HepG2 (cell line): ENCODE results near the gene HSD3B7. TPM values are rescaled to one million over a fixed set of nuclear protein-coding genes. Genes with fewer than 3 reads are reported as not detected.
A peak's percentile ranks its signal among the peaks of the same experiment; 100 is the strongest.

Experiments
- ARID2 ChIP-seq: sonication (generic); formaldehyde crosslinking; IDR thresholded peaks from 2 replicates; pipeline ENCODE4 v1.8.1; 2022; ENCODE audit warnings: mild to moderate bottlenecking, missing genetic modification reagents, borderline replicate concordance
- FLYWCH1 ChIP-seq: sonication (generic); formaldehyde crosslinking; IDR thresholded peaks from 2 replicates; pipeline ENCODE4 v1.8.1; 2023; ENCODE audit warnings: mild to moderate bottlenecking, missing genetic modification reagents
- HMG20B ChIP-seq: conservative IDR thresholded peaks from 2 replicates; pipeline ENCODE4 v1.6.1; 2016; ENCODE audit warnings: missing genetic modification reagents, missing compliant biosample characterization
- HOXA7 ChIP-seq: sonication (generic); formaldehyde crosslinking; IDR thresholded peaks from 2 replicates; pipeline ENCODE4 v1.8.1; 2022; ENCODE audit warnings: mild to moderate bottlenecking, missing genetic modification reagents, moderate library complexity
- IKZF1 ChIP-seq: fragments of 450-650 bp; IDR thresholded peaks from 2 replicates; pipeline ENCODE4 v1.7.1; 2016
- KDM6A ChIP-seq: IDR thresholded peaks from 2 replicates; pipeline ENCODE4 v1.6.1; 2016; ENCODE audit warnings: low read depth
- MED8 ChIP-seq: sonication (generic); formaldehyde crosslinking; IDR thresholded peaks from 2 replicates; pipeline ENCODE4 v1.8.1; 2023; ENCODE audit warnings: mild to moderate bottlenecking, missing genetic modification reagents; ENCODE audit not compliant: insufficient replicate concordance
- MEIS1 ChIP-seq: sonication (generic); formaldehyde crosslinking; IDR thresholded peaks from 2 replicates; pipeline ENCODE4 v1.9.0; 2021; ENCODE audit warnings: mild to moderate bottlenecking, missing genetic modification reagents, moderate library complexity, borderline replicate concordance
- PLSCR1 ChIP-seq: sonication (generic); formaldehyde crosslinking; IDR thresholded peaks from 2 replicates; pipeline ENCODE4 v1.5.0; 2020; ENCODE audit warnings: missing genetic modification reagents, mild to moderate bottlenecking, borderline replicate concordance
- RAD51 ChIP-seq: fragments of 450-650 bp; IDR thresholded peaks from 2 replicates; pipeline ENCODE4 v1.6.1; 2016; ENCODE audit warnings: borderline replicate concordance
- RARA ChIP-seq: IDR thresholded peaks from 2 replicates; pipeline ENCODE4 v1.6.1; 2016; ENCODE audit warnings: missing genetic modification reagents, missing compliant biosample characterization
- SNAPC5 ChIP-seq: sonication (generic); formaldehyde crosslinking; IDR thresholded peaks from 2 replicates; pipeline ENCODE4 v1.8.1; 2023; ENCODE audit warnings: mild to moderate bottlenecking, missing genetic modification reagents, borderline replicate concordance
- STAT6 ChIP-seq: sonication (generic); formaldehyde crosslinking; IDR thresholded peaks from 2 replicates; pipeline ENCODE4 v1.4.0; 2020; ENCODE audit warnings: missing genetic modification reagents, mild to moderate bottlenecking, borderline replicate concordance
- TAF15 ChIP-seq: fragments of 200-400 bp; formaldehyde crosslinking; IDR thresholded peaks from one replicate; pipeline ENCODE4 v1.6.1; 2018; ENCODE audit warnings: mild to moderate bottlenecking, low read depth, low read length; ENCODE audit not compliant: poor library complexity, severe bottlenecking
- TBX3 ChIP-seq: fragments of 450-650 bp; IDR thresholded peaks from 2 replicates; pipeline ENCODE4 v1.6.1; 2017; ENCODE audit warnings: antibody characterized with exemption, mild to moderate bottlenecking, inconsistent platforms, borderline replicate concordance
- TFDP2 ChIP-seq: sonication (generic); formaldehyde crosslinking; IDR thresholded peaks from 2 replicates; pipeline ENCODE4 v1.4.0; 2020; ENCODE audit warnings: missing genetic modification reagents
- TFE3 ChIP-seq: IDR thresholded peaks from 2 replicates; pipeline ENCODE4 v1.6.1; 2016
- ZNF546 ChIP-seq: sonication (generic); formaldehyde crosslinking; conservative IDR thresholded peaks from 2 replicates; pipeline ENCODE4 v1.8.1; 2023; ENCODE audit warnings: mild to moderate bottlenecking, missing genetic modification reagents
- ZNF547 ChIP-seq: sonication (generic); formaldehyde crosslinking; IDR thresholded peaks from 2 replicates; pipeline ENCODE4 v1.5.1; 2020; ENCODE audit warnings: mild to moderate bottlenecking, missing genetic modification reagents
- ZNF740 ChIP-seq: sonication (generic); formaldehyde crosslinking; IDR thresholded peaks from 2 replicates; pipeline ENCODE4 v1.4.0; 2020; ENCODE audit warnings: missing genetic modification reagents
- ZNF790 ChIP-seq: sonication (generic); formaldehyde crosslinking; IDR thresholded peaks from 2 replicates; pipeline ENCODE4 v1.8.0; 2022; ENCODE audit warnings: missing genetic modification reagents, mild to moderate bottlenecking, borderline replicate concordance
- polyA plus RNA-seq, 8 experiments: library from polyadenylated mRNA; depleted of rRNA in 3 of 8; stranded (reverse) in 7 of 8; unstranded in 1 of 8; fragments of >200 nt; fragmentation: Illumina TruSeq in 4 of 8; extraction: Trizol in 4 of 8; gene quantifications; 2 replicates each; pipeline versions ENCODE4 v1.2.1 to v1.2.3, GENCODE V29; 2011 to 2016; ENCODE audit warnings: low read depth in 4 of 8, missing spikeins in 1 of 8, mixed read lengths in 1 of 8; ENCODE audit not compliant: insufficient read depth in 1 of 8
- total RNA-seq, 5 experiments: library from RNA; depleted of rRNA; stranded (reverse); fragments of >200 nt; fragmentation: Illumina TruSeq; extraction: Trizol; gene quantifications; 2 replicates each; pipeline ENCODE4 v1.2.3, GENCODE V29; 2016; ENCODE audit warnings: low read depth in 1 of 5

Gene HSD3B7
- total and polyA plus RNA-seq, 2 of the 13 experiments (the other 11 are each of a cell fraction or from before 2014, with no cell fraction given), result 32.9 to 69.7 TPM

DNA sequence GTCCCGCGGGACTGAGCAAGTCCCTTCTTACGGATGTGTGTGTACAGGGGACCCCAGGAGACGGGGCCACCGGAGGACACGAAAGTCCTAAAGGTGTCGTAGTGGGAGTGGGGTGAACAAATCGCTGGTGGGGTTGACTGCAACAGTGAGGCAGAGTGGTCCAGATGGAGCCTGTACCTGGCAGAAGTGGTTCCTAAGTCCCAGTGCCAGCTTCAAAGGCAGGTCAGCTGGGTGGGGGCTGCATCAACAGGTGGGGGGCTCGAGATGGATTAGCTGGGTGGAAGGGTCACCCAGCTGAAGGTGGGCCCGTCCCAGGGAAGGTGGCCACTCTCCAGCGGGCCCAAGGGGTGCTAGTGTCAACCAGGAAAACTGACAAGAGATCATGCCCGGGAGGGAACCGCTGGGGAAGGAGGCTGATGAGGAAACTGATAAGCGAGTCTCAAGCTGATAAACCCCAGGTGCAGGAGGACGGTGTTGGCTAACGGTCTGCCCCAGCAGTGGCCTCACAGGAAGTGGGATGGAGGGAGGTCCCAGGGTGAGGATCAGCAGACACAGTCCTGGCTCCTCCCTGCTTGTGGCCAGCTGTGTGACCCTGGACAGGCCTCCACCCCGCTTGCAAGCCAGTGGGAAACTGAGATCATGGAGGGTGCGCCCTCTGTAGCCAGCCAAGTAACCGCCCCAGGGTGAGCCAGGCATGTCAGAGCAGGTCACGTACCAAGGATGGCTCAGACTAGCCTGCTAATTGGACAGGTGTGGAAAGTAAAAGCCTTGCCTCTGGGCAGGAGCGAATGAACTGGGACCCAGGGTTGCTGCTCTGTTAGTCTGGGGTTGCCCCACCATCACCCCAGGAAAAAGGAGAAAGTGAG lies 35.1 kb upstream of the HSD3B7 start (continued):
- no peak; the same call in none of the 2 replicates for TF ChIP-seq ZNF547 (CRISPR knock-in tag)
- no peak; the same call in 1 of the 2 replicates for TF ChIP-seq ZNF546 (CRISPR knock-in tag)
- peak; percentile 30; the same call in 1 of the 2 replicates for TF ChIP-seq SNAPC5 (CRISPR knock-in tag)
- TF ChIP-seq TFE3 (CRISPR knock-in tag), result peak; percentile 91
- TF ChIP-seq RARA, result peak; percentile 90
- TF ChIP-seq IKZF1, result no peak
- TF ChIP-seq HMG20B (CRISPR knock-in tag), result peak; percentile 71; the same call in 1 of the 2 replicates
- TF ChIP-seq ARID2, result peak; percentile 88
- peak; percentile 51; the same call in 1 of the 2 replicates for TF ChIP-seq KDM6A
- no peak for TF ChIP-seq FLYWCH1 (CRISPR knock-in tag)
- TF ChIP-seq TBX3, result no peak
- peak; percentile 50 for TF ChIP-seq MED8 (CRISPR knock-in tag)
- TF ChIP-seq ZNF740 (CRISPR knock-in tag), result no peak
- peak; percentile 58; the same call in 1 of the 2 replicates for TF ChIP-seq TFDP2 (CRISPR knock-in tag)
- no peak for TF ChIP-seq RAD51
- TF ChIP-seq STAT6 (CRISPR knock-in tag), result peak; percentile 68; the same call in 1 of the 2 replicates
- TF ChIP-seq TAF15, result no peak
- TF ChIP-seq HOXA7 (CRISPR knock-in tag), result no peak
- peak; percentile 96 for TF ChIP-seq MEIS1
- no peak; the same call in 1 of the 2 replicates for TF ChIP-seq ZNF790 (CRISPR knock-in tag)
- TF ChIP-seq PLSCR1, result 0 out of 2 replicates have a peak, but pooled peaks have one; percentile 36
